ENCODE measurements around the gene TWIST2.

DNA sequence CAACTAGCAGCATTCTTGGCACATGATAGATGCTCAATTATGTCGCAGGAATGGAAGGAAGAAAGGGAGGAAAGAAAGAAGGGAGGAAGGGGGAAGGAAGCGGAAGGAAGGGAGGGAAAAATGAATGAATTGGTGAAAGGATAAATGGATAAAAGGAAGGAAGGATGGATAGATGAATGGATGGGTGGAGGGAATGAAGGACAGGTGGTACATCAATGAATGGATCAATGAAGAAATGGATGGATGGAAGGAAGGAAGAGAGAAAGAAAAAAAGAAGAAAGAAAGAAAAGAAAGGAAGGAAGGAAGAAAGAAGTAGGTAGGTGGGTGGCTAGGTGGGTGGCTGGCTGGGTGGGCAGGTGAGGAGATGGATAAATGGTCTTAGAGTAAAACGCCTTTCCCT, 56.8 kb downstream of the TWIST2 start:
- no peak for TF ChIP-seq EZH2 (IDR thresholded peaks at IDR 0.05; ENCODE audit: borderline replicate concordance, low read length)
- TF ChIP-seq, protein P1, sequence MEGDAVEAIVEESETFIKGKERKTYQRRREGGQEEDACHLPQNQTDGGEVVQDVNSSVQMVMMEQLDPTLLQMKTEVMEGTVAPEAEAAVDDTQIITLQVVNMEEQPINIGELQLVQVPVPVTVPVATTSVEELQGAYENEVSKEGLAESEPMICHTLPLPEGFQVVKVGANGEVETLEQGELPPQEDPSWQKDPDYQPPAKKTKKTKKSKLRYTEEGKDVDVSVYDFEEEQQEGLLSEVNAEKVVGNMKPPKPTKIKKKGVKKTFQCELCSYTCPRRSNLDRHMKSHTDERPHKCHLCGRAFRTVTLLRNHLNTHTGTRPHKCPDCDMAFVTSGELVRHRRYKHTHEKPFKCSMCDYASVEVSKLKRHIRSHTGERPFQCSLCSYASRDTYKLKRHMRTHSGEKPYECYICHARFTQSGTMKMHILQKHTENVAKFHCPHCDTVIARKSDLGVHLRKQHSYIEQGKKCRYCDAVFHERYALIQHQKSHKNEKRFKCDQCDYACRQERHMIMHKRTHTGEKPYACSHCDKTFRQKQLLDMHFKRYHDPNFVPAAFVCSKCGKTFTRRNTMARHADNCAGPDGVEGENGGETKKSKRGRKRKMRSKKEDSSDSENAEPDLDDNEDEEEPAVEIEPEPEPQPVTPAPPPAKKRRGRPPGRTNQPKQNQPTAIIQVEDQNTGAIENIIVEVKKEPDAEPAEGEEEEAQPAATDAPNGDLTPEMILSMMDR (IDR thresholded peaks at IDR 0.05; ENCODE audit: low read length): no peak

Data from OCI-LY1 (cell line).